DMS79 treated with DMSO at 0.1 percent for 48 hours (cell line): ENCODE measurements around the gene VIT.
A peak's percentile ranks its signal among the peaks of the same experiment; 100 is the strongest.

ENCODE experiments used
- DNase-seq: peaks from one replicate; lab custom pipeline; 2025; lab: John Stamatoyannopoulos, UW

VIT gene, protein sequence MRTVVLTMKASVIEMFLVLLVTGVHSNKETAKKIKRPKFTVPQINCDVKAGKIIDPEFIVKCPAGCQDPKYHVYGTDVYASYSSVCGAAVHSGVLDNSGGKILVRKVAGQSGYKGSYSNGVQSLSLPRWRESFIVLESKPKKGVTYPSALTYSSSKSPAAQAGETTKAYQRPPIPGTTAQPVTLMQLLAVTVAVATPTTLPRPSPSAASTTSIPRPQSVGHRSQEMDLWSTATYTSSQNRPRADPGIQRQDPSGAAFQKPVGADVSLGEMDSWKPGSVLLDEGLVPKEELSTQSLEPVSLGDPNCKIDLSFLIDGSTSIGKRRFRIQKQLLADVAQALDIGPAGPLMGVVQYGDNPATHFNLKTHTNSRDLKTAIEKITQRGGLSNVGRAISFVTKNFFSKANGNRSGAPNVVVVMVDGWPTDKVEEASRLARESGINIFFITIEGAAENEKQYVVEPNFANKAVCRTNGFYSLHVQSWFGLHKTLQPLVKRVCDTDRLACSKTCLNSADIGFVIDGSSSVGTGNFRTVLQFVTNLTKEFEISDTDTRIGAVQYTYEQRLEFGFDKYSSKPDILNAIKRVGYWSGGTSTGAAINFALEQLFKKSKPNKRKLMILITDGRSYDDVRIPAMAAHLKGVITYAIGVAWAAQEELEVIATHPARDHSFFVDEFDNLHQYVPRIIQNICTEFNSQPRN

GRCh38 chr2:36696533-36696932, at the start of gene VIT:
Gene VIT (plus strand): TSS chr2:36696707. CDS start chr2:36716371, 19,664 bp downstream.
- no peak for DNase-seq

- no peak for DNase-seq
Observed at GRCh38 chr2:36650031-36650829, 46.3 kb upstream of the VIT start.

GRCh38 chr2:36653155-36653554, 43.4 kb upstream of the VIT start:
- no peak for DNase-seq

DNA sequence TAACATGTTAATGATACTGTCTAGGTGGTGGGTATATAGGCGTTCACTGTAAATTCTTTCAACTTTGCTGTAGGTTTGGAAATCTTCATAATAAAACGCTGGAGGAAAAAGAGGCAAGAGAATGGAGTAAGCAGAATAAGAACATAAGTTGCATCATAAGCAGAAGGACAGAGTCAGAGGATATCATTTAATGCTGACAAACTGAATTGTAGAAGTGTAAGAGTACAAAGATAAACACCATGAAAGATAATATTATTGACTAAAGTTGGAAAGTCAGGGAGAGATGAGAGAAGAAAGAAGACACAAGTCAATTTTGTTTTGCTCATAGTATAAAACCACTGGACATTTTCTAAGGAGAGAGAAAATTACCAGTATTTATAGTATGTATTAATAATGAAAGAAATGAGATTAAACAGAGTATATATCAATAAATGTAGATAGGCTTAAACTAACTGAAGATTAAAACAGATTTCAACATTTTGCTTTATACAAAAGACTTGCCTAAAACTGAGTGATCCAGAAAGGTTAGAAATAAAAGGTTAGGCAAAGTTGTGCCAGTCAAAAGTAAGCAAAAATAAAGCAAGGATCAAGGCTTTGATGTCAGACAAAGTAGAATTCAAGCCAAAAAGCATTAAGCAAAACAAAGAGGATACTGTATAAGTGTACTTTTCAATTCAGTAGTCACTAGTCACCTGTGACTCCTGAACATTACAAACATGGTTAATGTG, 42.4 kb upstream of the VIT start:
- no peak for DNase-seq

DNA sequence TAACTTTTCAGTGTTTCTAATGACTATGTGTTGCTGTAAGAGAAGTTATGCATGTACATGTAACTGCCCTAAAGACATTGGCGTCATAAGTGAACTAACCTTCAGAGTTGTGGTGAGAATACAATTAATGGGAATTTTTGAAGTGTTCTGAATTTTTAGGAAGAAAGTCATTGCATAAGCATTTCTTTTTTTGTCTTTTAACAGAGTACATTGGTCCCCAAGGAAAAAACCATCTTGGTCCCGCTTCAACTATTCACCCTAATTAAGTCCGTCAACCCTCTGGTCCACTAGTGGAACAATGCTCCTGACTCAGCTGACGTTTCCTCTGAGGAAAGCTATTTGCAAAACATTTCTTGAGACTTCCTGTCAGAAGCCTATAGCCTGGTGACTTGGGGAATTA, 41.1 kb upstream of the VIT start:
- no peak for DNase-seq

DNA sequence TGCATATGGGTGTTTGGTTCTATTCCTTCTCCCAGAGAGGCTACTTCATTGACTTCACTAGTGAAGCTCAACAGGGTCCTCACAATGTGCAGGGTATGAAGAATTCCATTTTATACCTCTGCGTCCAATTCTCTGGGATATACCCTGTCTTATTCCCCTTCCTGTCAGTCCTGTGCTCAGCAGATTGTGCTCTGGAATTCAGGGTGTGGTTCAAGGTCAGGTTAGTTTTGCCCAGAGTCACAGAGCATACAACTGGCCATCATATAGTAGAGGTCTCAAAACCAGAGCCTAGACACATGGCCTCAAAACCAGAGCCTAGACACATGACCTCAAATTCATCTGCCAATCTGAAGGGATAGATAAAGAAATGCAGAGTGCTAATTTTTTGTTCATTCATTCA, 38.8 kb upstream of the VIT start:
- no peak for DNase-seq

DNA sequence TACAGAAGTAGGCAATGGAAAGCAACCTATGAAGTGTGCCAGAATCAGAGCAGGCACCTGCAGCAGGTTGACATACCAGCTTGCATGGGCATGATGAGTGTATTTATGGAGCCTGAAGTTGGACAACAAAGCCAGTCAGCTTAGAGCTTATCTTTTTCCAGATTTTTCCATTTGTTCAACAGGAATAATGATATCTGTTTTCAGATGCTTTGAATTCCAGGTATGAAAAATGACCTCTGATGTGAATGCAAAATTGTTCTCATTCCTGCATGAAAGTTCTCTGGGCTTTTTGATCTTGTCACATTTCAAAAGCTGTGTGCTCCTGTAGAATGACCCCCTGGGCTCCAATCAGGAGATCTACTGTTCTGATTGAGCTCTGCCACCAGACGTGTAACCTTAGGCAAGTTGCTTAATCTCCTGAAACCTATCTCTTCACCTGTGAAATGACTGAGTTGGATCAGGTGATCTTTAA, 38.2 kb upstream of the VIT start:
- DNase-seq: no peak

DNA sequence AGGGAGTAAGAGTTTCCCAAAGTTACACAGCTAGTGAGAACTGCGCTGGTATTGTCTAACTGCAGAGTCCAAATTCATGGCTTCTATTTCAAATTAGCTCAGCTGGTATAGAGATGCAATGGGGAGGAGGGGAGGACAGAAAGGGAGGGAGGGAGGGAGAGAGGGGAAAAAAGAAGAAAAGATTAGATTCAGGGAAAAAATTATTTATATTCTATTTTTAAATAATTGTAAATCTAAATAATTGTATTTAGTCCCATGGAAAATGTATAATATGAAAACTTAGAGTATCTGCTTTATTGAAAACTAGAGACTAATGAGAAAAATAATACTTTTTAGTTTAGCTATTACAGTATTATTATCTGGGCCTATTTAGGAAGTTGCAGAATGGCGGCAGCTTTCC, 37.3 kb upstream of the VIT start:
- no peak for DNase-seq

DNA sequence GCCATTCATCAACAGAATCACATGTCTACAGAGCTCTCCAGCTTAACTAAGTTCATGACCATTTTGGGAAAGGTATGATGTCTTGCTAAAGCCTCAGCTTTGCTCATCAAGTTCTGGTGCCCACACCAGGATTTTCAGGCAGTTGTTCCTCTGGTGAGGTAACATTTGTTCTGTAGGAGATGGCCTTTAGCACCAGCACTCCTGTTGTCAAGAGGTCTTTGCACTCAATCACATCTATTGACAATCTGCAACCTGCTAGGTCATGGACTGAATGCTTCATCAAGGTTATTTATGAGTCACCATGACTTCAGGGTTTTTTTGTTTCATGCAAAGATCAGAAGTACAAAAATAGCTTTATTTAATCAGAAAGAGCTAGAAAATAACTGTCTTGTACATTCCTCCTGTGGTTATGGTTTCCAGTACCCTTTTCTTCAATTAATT, 36.6 kb upstream of the VIT start:
- DNase-seq: no peak

GRCh38 chr2:36662638-36663037, 33.9 kb upstream of the VIT start:
- no peak for DNase-seq

DNA sequence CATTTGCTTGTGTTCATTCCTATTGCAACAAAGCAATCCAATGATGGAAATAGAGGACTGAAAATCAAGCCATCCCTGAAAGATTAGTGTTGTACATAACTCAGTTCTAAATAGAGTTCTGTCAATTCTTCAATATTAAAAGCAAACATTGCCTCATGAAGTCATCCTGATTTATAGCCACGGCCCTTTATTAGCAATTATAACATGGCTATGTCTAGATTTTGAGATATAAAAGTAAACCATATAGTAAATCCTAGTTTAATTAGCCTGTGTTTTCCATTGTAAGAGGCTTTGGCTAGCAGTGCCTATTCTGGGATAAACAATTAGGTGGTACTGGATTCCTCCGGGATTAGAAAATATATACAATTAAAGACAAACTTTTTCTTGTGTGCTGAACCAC, 33.2 kb upstream of the VIT start:
- DNase-seq: no peak

DNA sequence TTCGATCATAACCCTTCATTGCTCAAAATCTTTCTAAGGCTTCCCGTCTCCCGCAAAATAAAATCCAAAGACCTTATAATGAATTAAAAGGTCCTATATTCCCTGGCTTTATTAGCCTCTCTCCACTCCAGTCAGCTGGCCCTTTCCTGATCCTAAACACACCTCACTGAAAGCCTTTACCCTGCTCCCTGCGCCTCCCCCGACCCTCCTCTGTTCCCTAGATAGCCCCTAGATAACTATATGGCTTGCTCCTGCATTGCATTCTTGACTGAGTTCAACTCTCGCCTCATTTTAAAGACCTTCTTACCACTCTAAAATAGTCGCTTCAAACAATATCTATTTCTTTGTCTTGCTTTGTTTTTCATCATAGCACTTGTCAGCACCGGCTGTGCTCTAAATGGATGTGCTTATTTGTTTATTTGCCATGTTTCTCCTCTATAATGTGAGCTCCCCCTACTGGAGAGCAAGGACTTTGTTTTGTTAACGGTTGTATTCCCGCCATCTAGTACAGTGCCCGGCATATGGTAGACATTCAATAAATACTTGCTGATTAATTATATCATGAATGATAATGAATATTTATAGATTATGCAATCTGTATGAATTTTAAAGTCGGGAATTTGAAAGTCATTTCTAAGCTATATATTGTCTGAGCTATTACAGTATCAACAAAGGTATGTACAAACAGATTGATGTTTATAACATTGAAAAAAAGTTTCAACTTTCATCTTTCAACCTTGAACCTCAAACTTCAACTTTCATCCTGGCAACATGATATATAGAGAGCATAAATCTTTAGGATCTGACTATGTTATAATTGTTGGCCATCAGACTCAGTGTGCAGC, 32.4 kb upstream of the VIT start:
- DNase-seq: peak; percentile 77

GRCh38 chr2:36664696-36665076, 31.8 kb upstream of the VIT start:
- no peak for DNase-seq

DNA sequence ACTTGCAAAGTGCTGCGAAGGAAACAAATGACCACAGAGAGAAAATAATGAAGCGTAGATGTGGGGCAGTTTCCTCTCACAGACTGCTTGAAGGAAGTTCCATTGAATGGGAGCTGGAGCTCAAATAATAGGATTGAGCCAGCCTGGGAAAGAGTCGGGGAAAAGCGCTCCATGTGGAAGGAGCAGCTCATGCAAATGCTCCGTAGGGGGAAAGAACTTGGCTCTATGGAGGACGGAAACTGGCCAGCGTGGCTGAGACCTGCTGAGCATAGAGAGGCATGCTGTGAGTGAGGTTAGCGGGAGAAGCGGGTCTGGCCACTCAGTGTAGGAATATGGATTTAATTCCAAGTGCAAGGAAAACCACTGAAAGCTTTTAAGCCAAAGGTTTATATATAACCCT, 28.6 kb upstream of the VIT start:
- no peak for DNase-seq

DNA sequence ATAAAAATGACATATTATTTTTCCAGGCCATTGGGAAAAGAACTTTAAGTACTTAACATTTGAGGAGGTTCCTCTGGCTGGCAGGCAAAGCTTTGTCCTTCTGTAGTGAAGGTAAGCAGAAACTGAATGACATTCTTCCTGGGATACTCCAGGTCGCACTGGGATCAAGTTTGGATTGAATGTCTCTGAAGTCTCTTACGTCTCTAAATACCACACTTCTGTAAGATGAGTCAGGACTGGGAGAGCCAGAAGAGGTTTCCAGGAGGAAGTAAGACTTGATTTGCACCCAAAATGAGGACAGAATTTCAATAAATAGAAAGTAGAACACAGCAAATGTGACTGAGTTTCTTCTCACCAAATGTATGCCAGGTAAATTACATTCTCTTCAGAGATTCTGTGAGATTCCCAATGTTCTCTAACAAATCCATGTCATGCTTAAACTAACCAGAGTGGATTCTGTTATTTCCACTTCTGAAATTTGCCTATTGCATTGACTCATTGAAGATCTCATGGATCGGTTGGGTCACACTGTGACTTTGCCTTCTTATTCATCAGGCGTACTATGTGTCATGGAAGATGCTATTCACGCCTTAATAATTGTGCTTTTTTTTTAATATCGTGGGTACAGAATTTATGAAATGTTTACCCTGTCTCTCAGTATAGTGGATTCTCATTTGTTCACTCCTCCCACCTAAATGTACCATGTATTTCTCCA, 25.5 kb upstream of the VIT start:
- DNase-seq: no peak

GRCh38 chr2:36671731-36672130, 24.8 kb upstream of the VIT start:
- DNase-seq: no peak

GRCh38 chr2:36672199-36672598, 24.3 kb upstream of the VIT start:
- DNase-seq: no peak

GRCh38 chr2:36675579-36676282, 20.8 kb upstream of the VIT start:
- DNase-seq: no peak

- DNase-seq: no peak
Observed at GRCh38 chr2:36676364-36676763, 20.1 kb upstream of the VIT start.

GRCh38 chr2:36677386-36677785, 19.1 kb upstream of the VIT start:
- DNase-seq: no peak
